CD4-positive, alpha-beta T cell treated with Interferon alpha-2 for 1 hour (primary cell): ENCODE measurements around the gene TTLL10.
A peak's percentile ranks its signal among the peaks of the same experiment; 100 is the strongest.

Experiments used
- DNase-seq, 2 donors: peaks; one replicate each; pipeline ENCODE4 v3.0.0-alpha.2; 2020 to 2022

TTLL10 gene

GRCh38 chr1:1173793-1174415 lies at the start of gene TTLL10:
TTLL10 (plus strand) TSS chr1:1173880; CDS start chr1:1179216, 5,336 bp downstream.
- peak; percentile 47 to 76 for DNase-seq

DNA sequence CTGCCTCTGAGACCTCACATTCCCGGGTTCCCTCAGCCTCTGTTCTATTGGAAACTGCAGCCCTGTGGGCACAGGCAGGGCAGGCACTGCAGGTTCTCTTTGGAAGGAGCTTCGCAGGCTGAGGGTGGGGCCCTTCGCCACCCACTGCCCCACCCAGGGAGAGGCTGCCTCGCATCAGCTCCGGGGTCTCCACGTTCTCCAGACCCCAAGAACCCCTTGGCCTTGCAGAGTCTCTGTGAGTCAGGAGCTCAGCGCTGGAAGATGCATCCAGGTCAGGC lies 49.2 kb upstream of the TTLL10 start:
- no peak for DNase-seq

- no peak for DNase-seq
Measured at GRCh38 chr1:1124786-1125642, 48.7 kb upstream of the TTLL10 start.

DNA sequence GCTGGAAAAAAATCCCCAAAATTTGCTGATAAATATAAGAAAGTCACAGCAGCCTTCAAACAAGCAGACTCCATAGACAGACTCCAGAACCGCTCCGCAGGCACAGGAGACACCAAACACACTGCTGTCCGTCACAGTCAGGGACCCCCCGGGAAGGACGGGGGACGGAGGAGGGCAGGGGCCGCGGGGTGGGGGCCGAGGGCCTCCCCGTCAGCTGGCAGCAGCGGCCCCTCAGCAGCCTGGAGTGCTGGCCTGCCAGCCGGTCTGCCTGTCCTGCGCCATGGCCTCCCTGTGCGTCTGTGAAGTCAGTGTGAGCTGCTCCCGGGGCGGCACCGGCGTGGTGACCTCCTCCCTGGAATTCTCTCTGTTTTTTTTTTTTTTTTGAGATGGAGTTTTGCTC lies 47.7 kb upstream of the TTLL10 start:
- no peak for DNase-seq

DNA sequence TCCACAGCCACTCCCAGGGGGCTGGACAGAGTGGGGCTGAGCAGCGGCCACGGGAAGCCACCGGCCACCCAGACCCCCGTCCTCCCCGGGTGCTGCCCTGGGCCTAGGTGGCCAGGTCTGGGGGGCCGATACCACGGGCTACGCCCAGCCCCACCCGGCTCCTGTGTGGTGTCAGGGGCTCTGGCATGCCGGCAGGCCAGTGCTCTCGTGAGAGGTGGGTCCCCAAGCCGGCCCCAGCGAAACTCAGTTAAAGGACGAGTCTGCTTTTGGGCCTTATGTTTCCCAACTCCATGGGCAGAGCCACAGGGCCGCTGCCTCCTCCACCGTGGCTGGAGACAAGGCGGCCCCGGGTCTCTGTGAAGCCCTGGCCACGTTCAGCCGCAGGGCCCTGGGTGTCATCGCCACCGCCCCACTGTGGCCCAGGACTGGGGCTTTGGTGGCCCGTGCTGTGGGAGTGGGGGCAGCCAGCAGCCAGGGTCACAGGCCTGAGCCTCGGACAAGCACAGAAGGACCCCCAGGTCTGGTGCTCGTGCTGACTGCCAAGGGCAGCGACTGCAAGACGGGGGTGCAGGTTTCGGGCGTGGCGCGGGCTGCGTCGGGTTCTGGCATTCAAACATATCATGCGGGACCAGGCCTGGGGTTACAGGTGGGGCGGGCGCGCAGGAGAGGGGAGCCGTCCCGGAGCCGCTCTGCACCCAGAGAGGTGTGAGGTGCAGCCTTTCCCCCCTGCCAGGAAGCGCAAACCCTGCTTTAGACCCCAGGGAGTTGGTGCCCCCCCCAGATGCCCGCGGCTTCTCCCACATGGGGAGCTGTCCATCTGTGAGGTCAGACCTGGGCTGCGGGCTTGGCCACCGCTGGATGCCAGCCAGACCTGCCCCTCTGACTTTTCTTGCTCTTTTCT lies 45.9 kb upstream of the TTLL10 start:
- DNase-seq: no peak

GRCh38 chr1:1128454-1129139 lies 45.1 kb upstream of the TTLL10 start:
- no peak for DNase-seq

DNA sequence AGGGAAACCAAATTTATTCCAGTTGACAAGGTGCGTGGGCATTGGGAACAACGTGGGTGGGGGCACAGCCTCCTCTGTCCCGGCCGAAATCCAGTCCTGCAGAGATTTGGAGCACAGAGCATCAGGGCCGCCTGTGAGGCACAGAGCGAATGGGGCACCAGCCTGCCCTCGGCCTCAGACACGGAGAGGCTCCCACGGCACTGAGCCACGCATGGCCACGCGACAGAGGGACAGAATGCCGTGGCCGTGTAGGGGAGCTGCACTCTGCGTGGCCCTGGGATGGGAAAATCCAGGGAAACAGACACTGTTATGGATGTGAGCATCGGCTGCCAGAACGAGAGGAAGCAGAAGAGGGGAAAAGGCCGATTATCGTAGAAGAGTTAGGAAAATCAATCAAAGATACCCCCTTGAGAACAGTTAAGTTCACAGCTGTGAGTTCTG lies 44.3 kb upstream of the TTLL10 start:
- no peak for DNase-seq

GRCh38 chr1:1130206-1131120 lies 43.2 kb upstream of the TTLL10 start:
- no peak for DNase-seq

DNA sequence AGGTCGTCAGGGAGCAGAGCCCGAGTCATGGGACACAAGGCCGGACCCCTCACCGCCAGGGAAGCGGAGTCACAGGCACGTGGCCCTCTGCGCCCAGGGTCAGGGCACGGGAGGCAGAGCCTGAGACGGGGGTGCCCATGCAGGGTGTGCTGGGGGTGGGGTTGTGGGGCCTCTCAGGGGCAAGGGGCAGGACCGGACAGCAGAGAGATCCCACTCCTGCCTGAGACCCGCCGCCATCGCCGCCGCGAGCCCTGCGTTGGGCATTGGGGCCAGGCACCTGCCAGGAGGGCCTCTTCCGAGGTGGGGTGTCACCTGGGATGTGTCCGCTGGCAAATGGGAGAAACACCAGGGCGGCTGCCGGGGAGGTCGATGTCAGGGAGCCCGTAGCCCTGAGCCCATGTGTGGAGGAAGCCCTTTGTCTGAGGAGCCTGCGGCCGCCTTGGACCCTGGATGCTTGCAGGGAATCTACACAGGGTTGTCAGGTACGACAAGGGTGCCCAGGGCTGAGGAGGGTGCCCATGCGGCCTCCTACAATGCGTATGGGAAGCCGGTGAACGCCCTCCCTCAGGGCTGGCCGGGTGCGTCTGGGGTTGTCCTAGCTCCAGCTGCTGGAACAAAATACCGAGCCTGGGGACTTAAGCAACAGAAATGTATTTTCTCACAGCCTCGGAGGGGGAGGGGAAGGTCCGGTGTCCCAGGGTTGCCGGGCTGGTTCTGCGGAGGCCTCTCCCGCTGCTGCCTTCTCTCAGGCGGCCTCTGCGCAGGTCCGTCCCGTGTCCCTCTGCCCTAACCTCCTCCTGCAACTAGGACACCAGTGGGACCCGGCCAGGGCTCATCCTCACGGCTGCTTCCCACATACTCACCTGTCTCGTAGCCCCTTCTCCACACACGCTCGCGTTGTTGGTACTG lies 41.4 kb upstream of the TTLL10 start:
- DNase-seq: no peak

DNA sequence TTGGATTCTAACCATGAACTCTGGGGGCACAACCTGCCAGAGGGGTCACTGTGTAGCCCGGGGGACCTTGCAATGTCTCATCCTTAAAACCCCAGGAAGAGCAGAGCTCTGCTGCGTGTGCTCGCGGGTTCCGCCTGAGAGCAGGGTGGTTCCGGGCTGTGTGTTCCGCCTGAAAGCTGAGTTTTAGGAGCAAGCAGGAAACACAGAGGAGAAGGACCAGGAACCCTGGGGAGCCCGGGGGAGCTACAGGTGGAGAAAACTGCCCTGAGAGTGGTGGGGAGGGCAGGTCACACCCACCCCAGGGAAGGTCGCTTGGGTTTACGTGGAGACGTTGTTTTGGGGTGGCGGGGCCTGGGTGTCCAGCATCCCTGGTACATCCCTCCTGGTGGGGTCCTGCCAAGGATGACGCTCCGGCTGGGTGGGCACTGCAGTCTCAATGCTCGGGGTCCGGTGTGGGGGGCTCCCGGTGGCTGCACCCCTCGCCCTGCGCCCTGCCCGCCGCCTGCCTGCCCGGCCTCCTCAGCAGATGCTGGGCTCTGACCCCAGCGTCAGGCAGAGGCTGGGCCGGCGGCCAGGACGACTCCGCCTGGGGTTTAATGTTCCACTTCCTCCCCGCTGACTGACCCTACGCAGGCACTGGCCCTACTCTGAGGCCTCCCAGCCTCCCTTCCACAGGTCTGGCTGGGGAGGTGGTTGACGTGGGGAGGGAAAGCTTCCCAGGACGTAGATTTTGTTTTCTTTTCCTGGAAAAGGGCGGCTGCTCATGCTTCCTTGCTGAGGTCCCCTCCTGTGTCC lies 40.5 kb upstream of the TTLL10 start:
- no peak for DNase-seq

DNA sequence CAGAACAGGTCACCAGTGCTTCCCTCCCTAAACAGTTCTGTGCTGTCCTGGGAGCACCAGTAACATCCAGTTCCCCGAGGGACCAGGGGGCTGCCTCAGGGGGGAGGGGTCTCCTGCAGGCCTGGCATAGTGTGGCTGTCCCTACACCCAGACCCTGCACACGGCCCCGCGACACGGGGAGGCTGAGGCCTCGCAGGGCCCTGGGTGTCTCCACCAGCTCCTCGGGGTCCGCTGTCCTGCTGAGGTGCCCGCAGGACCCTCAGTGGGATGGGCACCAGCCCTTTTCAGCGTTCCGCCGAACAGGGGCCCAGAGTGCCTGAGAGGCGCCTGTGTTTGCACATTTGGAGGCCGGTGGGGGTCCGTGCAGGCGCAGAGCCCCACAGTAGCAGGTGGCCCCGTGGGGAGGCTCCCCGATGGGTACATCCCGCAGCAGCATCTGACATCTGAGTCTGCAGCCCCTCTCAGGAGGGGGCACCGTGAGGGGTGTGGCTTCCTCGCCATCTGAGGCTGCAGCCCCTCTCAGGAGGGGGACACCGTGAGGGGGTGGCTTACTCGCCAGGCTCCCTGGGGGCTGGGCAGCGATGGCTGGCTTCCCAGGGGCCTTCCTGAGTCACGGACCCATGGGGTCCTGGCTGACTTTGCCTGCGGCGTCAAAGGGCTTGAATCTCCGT lies 39.2 kb upstream of the TTLL10 start:
- no peak for DNase-seq

GRCh38 chr1:1135339-1136136 lies 38.1 kb upstream of the TTLL10 start:
- peak in 1 of 2 donors; percentile 17 for DNase-seq

- DNase-seq: peak; percentile 30 to 58
Measured at GRCh38 chr1:1136547-1137230, 37.0 kb upstream of the TTLL10 start.

- DNase-seq: peak; percentile 89
Measured at GRCh38 chr1:1137256-1138045, 36.2 kb upstream of the TTLL10 start.

DNA sequence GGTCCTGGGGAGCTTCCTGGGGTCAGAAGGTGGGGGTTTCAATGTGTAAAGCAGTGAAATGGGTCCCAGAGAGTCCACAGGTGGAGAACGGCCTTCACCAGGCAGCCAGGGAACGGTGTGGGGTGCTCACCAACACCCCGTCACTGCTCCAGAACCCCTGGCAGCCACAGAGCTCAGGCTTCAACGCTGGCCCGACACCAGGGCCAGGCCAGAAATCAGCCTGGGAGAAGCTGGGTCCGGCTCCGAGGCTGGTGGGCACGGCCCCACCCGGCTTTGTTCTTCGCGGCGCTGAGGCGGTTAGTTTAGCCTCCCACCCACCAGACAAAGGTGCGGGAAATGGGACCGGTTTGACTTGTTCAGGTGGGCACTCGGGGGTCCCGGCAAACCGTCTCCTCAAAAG lies 33.0 kb upstream of the TTLL10 start:
- no peak for DNase-seq

DNA sequence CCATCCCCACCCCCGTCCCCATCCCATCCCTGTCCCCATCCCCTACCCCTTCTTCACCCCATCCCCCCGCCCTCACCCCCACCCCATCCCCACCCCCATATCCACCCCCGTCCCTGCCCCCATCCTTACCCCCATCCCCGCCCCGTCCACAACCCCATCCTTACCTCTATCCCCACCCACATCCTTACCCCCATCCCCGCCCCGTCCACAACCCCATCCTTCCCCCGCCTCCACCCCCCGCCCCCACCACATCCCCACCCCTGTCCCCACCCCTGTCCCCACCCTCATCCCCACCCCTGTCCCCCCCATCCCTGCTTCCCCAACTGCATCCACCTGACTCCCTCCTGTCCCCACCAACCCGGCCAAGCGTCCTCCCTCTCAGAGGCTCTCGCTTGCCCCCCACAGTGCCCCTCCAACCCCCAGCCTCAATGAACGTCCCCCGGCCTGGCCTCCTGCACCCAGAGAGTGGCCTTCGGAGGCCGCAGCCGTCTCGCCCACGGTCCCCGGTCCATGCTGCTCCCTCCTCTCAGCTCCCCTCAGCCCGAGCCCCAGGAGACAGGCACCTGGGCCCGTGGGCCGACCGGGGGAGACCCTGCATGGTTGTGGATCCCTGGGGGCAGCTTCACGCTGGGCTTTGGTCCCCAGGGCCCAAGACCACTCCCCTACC lies 32.3 kb upstream of the TTLL10 start:
- no peak for DNase-seq
